Activated CD4-positive, CD25-positive, alpha-beta regulatory T cell treated with anti-CD3 and anti-CD28 coated beads, Interleukin-2, amount 50 U/mL, for 16 hours (primary cell): ENCODE results near the gene PIK3R2.
"Not testable (repeated sequence)": the region's sequence is repeated elsewhere in the genome, so short reads cannot be mapped to it uniquely, and the experiment has no call there.

Experiments used
- DNase-seq: peaks from one replicate; pipeline ENCODE4 v3.0.0-alpha.2; 2020; ENCODE audit warnings: low read depth, low spot score

PIK3R2 gene

GRCh38 chr19:18155095-18156087 is 2.4 kb downstream of the PIK3R2 start:
- no peak for DNase-seq

GRCh38 chr19:18156268-18156667 is 3.3 kb downstream of the PIK3R2 start:
- DNase-seq = no peak

GRCh38 chr19:18156841-18157464 is 4.0 kb downstream of the PIK3R2 start:
- no peak for DNase-seq

- no peak for DNase-seq
Measured at GRCh38 chr19:18157465-18158063, 4.6 kb downstream of the PIK3R2 start.

GRCh38 chr19:18158467-18158866 is 5.5 kb downstream of the PIK3R2 start:
- no peak for DNase-seq

GRCh38 chr19:18159059-18159616 is 6.2 kb downstream of the PIK3R2 start:
- DNase-seq = not testable (repeated sequence)

- no peak for DNase-seq
Measured at GRCh38 chr19:18159810-18160209, 6.8 kb downstream of the PIK3R2 start.

- no peak for DNase-seq
Measured at GRCh38 chr19:18160493-18160970, 7.6 kb downstream of the PIK3R2 start.

GRCh38 chr19:18160971-18161635 is 8.1 kb downstream of the PIK3R2 start:
- peak; percentile 71 for DNase-seq

- no peak for DNase-seq
Measured at GRCh38 chr19:18161636-18162002, 8.7 kb downstream of the PIK3R2 start.

- DNase-seq = no peak
Measured at GRCh38 chr19:18164072-18164471, 11.1 kb downstream of the PIK3R2 start.

GRCh38 chr19:18165794-18166544 is 13.0 kb downstream of the PIK3R2 start:
- DNase-seq = no peak

- DNase-seq = no peak
Measured at GRCh38 chr19:18167011-18167410, 14.0 kb downstream of the PIK3R2 start.

GRCh38 chr19:18167975-18168645 is 15.1 kb downstream of the PIK3R2 start:
- no peak for DNase-seq

- DNase-seq = no peak
Measured at GRCh38 chr19:18168673-18169381, 15.9 kb downstream of the PIK3R2 start.

GRCh38 chr19:18170714-18171255 is 17.8 kb downstream of the PIK3R2 start:
- DNase-seq = no peak

GRCh38 chr19:18171605-18172327 is 18.8 kb downstream of the PIK3R2 start:
- DNase-seq = no peak

- DNase-seq = no peak
Measured at GRCh38 chr19:18172331-18173053, 19.5 kb downstream of the PIK3R2 start.
